Stimulated activated CD4-positive, alpha-beta T cell treated with anti-CD3 and anti-CD28 coated beads, Interleukin-1b, Interleukin-23, amount 100 ng/mL, for 24 hours (primary cell): Measurements from ENCODE around the gene SLC22A23.

ENCODE experiments used
- DNase-seq, 4 experiments: peaks; one replicate each; pipeline ENCODE4 v3.0.0-alpha.2; 2020; ENCODE audit warnings: low read depth in 4 of 4, low spot score in 1 of 4

The SLC22A23 gene

DNA sequence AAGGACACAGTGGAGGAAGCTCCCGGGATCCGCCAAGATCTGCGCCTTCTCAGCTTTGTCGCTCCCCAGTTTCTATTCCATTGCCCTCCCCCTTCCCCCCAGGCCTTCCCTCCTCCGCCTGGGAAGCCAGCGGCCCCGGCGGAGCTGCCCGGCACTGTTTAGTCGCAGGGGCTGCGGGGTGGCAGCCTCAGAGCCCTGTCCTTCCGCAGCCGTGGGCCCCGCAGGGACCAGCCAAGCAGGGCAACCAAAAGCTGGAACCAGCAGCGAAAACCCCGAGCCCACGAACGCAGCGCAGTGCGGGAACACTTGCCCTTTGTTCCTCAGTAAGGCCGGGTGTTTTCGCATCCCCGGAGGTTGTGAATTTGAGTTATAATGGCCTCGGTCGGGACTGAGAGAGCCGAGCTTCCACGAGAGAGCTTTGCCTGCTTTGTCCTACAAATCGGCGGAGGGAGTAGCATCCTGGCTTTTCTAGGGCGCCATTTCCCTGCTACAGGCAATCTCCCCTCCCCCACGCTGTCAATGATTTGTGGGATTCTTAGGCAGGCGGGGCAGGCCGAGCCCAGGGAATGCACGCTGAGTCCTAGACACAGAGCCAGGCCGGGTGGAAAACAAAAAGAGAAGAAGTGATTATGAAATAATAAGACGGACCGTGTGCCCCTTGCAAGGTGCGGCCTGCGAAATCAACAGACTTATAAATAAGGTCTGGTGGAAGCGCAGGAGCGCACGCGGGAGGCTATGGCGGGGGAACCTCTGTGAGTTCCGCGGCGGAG is 225.4 kb downstream of the SLC22A23 start:
- no peak for DNase-seq

DNA sequence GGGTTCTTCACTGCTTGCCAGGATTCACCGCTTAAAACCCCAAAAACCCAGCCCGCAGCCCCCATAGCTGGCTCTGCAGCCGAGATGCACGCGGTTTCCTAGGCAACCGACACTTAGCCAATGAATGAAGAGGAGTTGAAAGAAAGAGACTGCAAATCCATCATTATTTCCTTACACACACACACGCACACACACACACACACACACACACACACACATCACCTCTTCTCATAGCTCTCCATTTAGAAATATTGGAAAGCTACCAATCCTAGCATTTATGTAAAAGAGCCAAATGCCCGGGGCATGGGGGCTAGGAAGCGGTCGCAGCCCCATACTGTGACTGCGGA is 226.0 kb downstream of the SLC22A23 start:
- DNase-seq: no peak

DNA sequence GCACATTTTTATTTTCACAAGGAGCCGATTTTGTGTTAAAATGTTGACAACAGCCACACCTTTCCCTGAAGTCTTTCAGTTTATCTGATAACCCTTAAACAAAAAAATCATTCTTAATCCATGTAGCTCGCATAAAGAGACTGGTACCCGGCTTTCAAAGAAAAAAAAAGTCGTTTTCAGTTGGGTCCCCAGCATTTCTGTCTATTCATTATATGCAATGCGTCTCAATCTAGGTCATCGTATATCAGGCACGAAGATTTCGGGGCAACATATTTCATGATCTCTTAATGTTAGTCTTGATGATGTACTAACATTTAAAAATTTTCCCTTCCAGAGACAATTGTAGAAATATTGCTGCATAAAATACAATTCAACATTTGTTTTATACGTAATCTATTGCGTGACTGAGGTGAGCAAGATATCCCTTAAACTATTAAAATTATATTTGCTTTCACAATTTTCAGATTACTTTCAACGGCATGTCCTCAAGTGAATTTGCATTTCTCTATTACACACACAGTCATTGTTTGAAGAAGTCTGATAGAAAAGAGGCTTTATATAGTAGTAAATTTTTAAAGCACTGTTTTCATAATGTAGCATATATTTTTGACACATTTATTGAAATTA is 226.5 kb downstream of the SLC22A23 start:
- DNase-seq: no peak

DNA sequence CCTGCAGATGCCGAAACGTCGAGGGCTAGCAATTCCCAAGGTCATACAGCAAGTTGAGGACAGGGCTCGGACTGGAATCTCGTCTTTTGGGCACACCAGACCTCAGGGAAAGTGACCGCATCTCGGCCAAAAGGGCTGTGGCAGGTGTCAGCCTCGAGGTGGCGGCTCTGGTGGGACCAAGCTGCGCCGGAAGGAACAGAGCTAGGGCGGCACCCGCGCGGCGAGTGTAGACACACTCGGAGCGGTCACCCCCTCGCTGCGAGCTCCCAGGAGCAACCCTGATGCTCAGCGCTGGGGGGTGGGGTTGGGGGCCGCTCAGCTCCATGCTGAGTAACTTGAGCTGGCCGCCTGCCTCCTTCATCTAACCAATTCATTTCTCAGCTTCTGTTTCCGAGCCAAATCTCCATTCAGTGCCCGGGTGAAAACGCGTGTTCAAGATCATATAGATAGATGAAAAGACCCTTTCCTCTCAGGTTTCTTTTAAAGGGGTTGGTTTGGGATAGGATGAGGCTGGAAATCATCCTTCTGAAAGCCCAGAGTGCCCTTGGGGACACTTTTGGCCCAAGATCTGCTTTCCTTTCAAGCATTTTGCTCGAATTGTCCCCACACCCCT is 227.2 kb downstream of the SLC22A23 start:
- no peak for DNase-seq

DNA sequence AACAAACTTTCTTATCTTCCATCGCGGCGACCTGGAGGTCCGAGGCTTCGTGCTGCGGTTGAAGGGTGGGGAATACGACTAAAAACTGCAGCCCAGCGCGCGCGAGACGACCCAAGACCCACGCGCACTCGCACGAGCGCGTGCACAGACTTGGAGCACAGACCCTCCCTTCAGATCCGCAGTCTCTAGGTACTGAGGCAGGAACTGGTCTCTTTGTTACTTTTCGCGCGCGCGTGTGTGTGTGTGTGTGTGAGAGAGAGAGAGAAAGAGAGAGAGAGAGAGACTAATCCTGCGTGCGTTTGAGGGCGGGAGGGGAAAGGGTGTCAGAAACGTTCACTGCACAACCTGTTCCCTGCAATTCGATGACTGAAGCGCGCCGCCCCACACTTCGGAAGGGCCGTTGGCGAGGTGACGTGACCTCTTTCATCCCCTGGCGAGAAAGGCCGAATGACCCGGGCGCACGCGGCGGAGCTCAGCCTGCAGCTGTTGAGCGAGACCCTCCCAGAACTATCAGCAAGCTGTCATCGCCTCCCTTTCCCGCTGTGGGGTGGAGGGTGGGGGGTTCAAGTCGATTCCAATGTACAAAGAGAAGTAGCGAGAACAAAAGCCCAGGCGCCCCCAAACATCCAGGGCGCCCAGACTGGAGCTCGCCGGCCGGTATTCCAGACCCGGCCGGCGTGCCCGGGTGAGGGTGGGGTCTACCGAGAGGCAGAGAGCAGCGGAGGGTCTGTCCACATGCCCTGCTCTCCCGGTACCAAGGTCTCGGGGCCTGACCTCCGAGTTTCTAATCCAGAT is 227.9 kb downstream of the SLC22A23 start:
- no peak for DNase-seq

DNA sequence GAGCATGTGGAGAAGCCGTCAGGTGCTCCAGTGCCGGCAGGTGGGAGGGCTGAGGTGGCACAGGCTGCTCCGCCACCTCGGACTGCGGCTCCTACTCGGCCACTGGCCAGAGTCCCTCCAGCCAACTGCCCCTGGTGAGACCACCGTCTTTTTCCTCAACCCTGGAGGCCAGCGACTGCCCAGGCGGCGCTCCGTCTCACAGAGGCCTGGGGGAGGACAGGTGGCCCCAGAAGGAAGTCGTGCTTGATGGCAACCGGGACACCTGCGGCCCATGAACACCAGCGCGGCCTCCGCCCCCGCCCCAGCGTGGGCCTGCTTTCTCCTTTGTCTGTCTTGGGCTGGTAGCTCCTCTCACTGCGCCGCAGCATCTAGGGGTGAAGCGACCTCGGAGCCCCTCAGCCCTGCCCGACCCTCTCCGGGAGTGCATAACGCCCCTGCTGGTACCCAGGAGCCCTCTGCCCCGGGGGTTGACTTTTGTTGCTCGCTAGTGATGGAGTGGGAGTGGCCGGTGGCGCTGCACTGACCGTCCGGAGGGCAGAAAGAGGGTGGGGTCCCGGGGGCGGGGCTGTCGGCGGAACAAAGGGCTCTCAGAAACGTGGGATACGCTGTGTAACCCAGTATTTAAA is 228.7 kb downstream of the SLC22A23 start:
- DNase-seq: no peak

DNA sequence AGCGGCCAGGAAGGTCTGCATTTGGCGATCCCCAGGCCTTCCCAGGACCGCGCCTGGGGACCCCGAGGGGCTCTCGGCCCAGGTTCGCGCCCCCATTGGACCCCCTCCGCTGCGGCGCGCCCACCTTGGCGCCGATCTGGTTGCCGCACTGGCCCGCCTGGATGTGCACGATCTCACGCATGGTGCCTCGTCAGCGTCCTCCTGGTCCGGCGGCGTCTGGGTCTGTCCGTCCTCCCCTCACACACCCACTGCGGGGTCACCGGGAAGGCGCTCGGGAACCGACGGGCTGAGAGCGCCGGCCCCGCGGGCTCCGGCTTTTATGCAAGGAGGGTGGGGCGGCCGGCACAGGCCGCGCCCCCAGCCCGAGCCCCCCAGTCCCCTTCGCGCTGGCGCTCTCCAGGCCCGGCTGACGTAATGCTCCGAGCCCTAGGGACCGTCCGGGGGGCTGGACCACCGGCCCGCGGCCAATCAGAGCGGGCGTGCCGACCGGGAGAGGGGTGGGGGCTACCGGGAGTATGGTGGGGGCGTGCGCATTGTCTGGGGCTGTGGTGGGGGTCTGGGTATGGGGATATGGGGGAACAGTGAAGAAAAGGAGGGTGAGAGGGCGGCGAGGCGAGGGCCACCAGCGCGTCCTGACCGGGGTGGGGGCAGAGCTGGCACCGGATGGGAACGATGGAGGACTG is 229.3 kb downstream of the SLC22A23 start, which contains the start of gene TUBB2B:
TSS of gene TUBB2B (minus strand) at position 291 of the 683 bp plus-strand sequence. CDS start at position 181, 110 bp downstream.
- no peak for DNase-seq

DNA sequence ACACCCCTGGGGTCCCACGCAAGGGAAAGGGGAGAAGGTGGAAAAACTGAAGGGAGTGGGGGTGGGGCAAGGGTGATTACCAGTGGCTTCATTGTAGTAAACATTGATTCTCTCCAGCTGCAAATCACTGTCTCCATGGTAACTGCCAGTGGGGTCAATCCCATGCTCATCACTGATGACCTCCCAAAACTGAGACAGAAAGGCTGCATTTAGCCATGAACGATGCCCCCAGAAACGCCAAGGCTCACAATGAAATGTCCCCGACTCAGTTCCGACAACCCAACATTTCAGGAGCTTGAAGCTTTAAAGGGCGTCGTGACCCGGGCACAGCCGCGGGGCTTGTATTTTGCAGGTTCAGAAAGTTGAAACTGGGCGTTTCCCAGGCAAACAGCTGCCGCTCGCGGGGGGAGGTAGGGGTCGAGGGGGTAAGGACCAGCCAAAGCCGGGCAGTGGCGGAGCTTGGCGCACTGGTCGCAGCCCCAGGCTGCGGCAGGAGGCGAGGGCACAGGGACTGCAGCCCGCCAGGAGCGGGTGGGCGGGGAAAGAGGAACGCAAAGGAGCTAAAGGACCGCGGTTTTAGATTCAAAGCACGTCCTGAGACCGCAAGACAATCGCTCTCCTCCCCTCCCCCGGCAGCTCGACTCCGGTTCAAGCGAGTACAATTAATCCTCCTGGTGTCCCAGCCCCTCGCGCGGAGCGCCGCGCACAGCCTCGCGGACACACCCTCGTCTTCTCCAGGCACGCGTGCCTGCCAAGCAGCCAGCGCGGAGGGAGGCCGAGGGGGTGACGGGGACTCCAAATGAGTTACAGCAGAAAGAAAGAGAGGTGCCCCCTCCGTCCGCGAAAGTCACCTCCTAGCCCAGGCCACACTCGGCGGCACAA is 230.1 kb downstream of the SLC22A23 start:
- DNase-seq: no peak

DNA sequence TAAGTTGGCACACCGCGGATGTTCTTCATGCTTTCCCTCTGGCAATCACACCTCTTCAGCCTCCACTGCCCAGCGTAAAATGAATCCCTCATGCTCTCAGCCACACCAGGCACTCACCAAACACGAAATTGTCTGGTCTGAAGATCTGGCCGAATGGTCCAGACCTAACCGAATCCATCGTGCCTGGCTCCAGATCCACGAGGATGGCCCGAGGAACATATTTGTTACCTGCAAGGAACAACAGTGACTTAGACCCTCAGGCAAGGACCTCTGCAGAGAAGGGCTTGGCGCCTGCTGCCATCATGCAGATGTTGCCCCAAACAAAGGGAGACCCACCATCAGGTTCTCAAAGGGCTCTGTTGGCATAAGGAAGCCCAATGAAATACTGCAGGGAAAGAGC is 230.8 kb downstream of the SLC22A23 start:
- DNase-seq: no peak

DNA sequence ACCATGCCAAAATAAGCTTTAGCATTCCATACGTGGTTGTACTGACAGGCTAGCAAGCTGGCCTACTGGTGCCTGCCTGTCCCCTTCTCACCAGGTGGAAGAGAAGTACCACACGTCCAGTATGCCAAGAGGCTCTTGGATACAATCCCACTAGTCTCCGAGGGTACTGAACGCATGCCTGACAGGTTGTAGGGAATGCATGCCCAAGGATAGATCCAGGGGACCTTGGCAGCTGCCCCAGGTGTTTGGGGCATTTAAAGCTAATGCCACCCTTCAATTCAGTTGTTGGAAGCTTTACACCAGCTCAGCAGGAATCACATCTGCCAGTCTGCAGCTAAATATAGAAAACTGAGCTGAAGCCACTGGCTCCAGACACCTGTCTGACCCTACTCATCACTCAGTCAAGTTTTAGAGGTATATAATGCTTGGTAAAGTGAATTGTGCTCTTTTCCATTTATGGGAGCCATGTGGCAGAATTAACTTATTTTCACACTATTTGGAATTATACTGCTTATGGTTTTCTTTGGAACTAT is 234.3 kb downstream of the SLC22A23 start:
- no peak for DNase-seq

DNA sequence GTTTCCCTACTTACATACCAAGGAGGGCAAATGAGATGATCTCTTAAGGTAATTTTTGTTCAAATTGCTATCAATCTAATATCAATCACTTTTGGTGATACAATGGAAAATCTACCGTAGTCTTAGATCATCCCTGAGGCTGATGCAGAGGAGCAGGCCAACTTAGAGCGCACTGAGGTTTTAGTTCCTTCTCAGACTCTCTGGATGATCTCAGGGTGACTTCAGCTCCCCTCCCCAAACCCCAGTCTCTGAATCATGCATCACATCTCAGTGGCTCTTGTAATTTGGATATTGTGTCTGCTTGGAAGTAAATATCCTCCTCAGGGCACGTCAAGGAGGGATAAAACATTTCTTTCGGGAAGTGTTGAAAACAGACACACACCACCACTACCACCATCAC is 235.3 kb downstream of the SLC22A23 start:
- no peak for DNase-seq

DNA sequence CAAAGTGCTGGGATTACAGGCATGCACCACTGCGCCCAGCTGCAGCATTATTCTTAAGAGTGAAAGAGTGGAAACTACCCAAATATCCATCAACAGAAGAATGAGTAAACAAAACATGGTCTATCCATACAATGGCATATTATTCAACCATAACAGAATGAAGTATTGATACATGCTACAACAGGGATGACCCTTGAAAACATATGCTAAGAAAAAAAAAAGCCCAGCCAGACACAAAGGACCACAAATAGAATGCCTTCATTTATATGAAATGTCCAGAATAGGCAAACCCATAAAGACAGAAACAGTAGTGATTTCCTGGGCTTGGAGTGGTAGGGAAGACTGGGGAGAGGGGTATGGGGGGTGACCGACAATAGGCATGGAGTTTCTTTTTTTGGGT is 236.5 kb downstream of the SLC22A23 start:
- DNase-seq: no peak
